Measurements from ENCODE around the gene ACTR1A.
A peak's percentile ranks its signal among the peaks of the same experiment; 100 is the strongest.

- no peak for TF ChIP-seq CTCF (IDR thresholded peaks at IDR 0.05)
- no peak for TF ChIP-seq EP300 (IDR thresholded peaks at IDR 0.05)
- TF ChIP-seq POLR2AphosphoS5 (IDR thresholded peaks at IDR 0.05): peak in 1 of 4 donors; percentile 35
Measured at GRCh38 chr10:102473445-102474331, 28.8 kb downstream of the ACTR1A start.
